A549 (cell line): Measurements from ENCODE around the gene ZDHHC24.

Experiments
- CTCF ChIP-seq: fragments of >200 bp; sonication (Bioruptor Twin); formaldehyde crosslinking; IDR thresholded peaks from 3 replicates; pipeline ENCODE4 v1.5.1; 2016
- POLR2A ChIP-seq: IDR thresholded peaks from 2 replicates; pipeline ENCODE4 v1.6.1; 2012; ENCODE audit warnings: mild to moderate bottlenecking, low read length
- TF ChIP-seq, protein P1 (sequence below): fragments of 200-600 bp; sonication (generic); IDR thresholded peaks from 2 replicates; pipeline ENCODE4 v1.6.1; 2016; ENCODE audit warnings: antibody characterized with exemption, mild to moderate bottlenecking, moderate library complexity

DNA sequence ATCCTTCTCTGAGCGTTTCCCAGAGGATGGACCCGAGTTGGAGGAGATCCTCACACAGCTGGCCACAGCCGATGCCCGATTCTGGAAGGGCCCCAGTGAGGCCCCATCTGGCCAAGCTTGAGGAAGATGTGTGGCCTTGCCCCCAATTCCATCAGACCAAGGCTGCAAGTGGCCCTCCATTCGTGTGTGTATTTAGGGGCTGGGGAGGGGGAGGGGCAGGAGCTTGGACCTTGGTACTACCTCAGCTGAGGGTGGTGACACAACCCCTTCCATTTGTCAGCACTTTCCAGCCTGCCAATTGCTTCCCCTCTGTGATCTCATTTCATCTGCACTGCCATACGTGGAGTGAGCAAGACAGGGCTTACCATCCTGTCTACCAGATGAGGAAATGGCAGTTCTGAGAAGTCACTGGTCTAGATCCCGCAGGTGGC lies 36.7 kb downstream of the ZDHHC24 start:
- no peak for TF ChIP-seq CTCF
- TF ChIP-seq POLR2A, result no peak
- TF ChIP-seq, protein P1, sequence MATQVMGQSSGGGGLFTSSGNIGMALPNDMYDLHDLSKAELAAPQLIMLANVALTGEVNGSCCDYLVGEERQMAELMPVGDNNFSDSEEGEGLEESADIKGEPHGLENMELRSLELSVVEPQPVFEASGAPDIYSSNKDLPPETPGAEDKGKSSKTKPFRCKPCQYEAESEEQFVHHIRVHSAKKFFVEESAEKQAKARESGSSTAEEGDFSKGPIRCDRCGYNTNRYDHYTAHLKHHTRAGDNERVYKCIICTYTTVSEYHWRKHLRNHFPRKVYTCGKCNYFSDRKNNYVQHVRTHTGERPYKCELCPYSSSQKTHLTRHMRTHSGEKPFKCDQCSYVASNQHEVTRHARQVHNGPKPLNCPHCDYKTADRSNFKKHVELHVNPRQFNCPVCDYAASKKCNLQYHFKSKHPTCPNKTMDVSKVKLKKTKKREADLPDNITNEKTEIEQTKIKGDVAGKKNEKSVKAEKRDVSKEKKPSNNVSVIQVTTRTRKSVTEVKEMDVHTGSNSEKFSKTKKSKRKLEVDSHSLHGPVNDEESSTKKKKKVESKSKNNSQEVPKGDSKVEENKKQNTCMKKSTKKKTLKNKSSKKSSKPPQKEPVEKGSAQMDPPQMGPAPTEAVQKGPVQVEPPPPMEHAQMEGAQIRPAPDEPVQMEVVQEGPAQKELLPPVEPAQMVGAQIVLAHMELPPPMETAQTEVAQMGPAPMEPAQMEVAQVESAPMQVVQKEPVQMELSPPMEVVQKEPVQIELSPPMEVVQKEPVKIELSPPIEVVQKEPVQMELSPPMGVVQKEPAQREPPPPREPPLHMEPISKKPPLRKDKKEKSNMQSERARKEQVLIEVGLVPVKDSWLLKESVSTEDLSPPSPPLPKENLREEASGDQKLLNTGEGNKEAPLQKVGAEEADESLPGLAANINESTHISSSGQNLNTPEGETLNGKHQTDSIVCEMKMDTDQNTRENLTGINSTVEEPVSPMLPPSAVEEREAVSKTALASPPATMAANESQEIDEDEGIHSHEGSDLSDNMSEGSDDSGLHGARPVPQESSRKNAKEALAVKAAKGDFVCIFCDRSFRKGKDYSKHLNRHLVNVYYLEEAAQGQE, result no peak
